Measurements from ENCODE around the gene FAM24B. TPM values are rescaled to one million over a fixed set of nuclear protein-coding genes. Genes with fewer than 3 reads are reported as not detected.
"Not testable (repeated sequence)": the region's sequence is repeated elsewhere in the genome, so short reads cannot be mapped to it uniquely, and the experiment has no call there.

The FAM24B gene
- total and polyA plus RNA-seq, 4 donors = 2.6 to 8.5 (median 5.4) TPM

GRCh38 chr10:122861711-122862161, 17.6 kb downstream of the FAM24B start:
- WGBS (ENCODE audit: insufficient coverage) = 87% methylated on average over 1 of the region's 1 CpG
- DNase-seq (ENCODE audit: low read depth in 4 of 6, low spot score in 6 of 6) = no peak
- H3K27me3 ChIP-seq (ENCODE audit: control insufficient read depth, insufficient read depth, low read length) = no peaks in the 10 kb centered on the region
- H3K9me3 ChIP-seq (ENCODE audit: control insufficient read depth, insufficient read depth, low read length) = no peaks in the 10 kb centered on the region
- no peaks in the 10 kb centered on the region for H3K36me3 ChIP-seq (ENCODE audit: control insufficient read depth, insufficient read depth, low read length)
- no peaks in the 10 kb centered on the region for H3K4me1 ChIP-seq (ENCODE audit: control insufficient read depth, insufficient read depth, low read length)
- H3K27ac ChIP-seq (ENCODE audit: low read depth, low read length) = no peak overlapping the region
- no peak overlapping the region for H3K4me3 ChIP-seq (ENCODE audit: low read depth, low read length)

- Histone ChIP-seq H3K4me3 (ENCODE audit: low read depth, low read length) (no peak overlapping the region), H3K36me3 (ENCODE audit: control insufficient read depth, insufficient read depth, low read length) (no peaks in the 10 kb centered on the region), H3K9me3 (ENCODE audit: control insufficient read depth, insufficient read depth, low read length) (no peaks in the 10 kb centered on the region), H3K27me3 (ENCODE audit: control insufficient read depth, insufficient read depth, low read length) (no peaks in the 10 kb centered on the region), H3K27ac (ENCODE audit: low read depth, low read length) (no peak overlapping the region), H3K4me1 (ENCODE audit: control insufficient read depth, insufficient read depth, low read length) (no peaks in the 10 kb centered on the region)
- WGBS (ENCODE audit: insufficient coverage) = no CpG with 5 or more reads among the region's 1 CpG
- DNase-seq (ENCODE audit: low read depth in 4 of 6, low spot score in 6 of 6) = no peak
These were observed 19.9 kb downstream of the FAM24B start for GRCh38 chr10:122859527-122859926.

GRCh38 chr10:122858042-122858441, 21.3 kb downstream of the FAM24B start:
- no CpG with 5 or more reads among the region's 5 CpGs for WGBS (ENCODE audit: insufficient coverage)
- not testable (repeated sequence) for H3K27me3 ChIP-seq (ENCODE audit: control insufficient read depth, insufficient read depth, low read length); H3K36me3 ChIP-seq (ENCODE audit: control insufficient read depth, insufficient read depth, low read length); H3K4me1 ChIP-seq (ENCODE audit: control insufficient read depth, insufficient read depth, low read length); DNase-seq (ENCODE audit: low read depth in 4 of 6, low spot score in 6 of 6); H3K9me3 ChIP-seq (ENCODE audit: control insufficient read depth, insufficient read depth, low read length); H3K27ac ChIP-seq (ENCODE audit: low read depth, low read length); H3K4me3 ChIP-seq (ENCODE audit: low read depth, low read length)

GRCh38 chr10:122856902-122857301, 22.5 kb downstream of the FAM24B start:
- Histone ChIP-seq H3K36me3 (ENCODE audit: control insufficient read depth, insufficient read depth, low read length) (no peaks in the 10 kb centered on the region), H3K27me3 (ENCODE audit: control insufficient read depth, insufficient read depth, low read length) (no peaks in the 10 kb centered on the region), H3K27ac (ENCODE audit: low read depth, low read length) (no peak overlapping the region), H3K9me3 (ENCODE audit: control insufficient read depth, insufficient read depth, low read length) (no peaks in the 10 kb centered on the region), H3K4me1 (ENCODE audit: control insufficient read depth, insufficient read depth, low read length) (no peaks in the 10 kb centered on the region), H3K4me3 (ENCODE audit: low read depth, low read length) (no peak overlapping the region)
- DNase-seq (ENCODE audit: low read depth in 4 of 6, low spot score in 6 of 6) = no peak
- no CpG with 5 or more reads among the region's 1 CpG for WGBS (ENCODE audit: insufficient coverage)

GRCh38 chr10:122855745-122856144, 23.6 kb downstream of the FAM24B start:
- Histone ChIP-seq H3K27ac (ENCODE audit: low read depth, low read length) (no peak overlapping the region), H3K36me3 (ENCODE audit: control insufficient read depth, insufficient read depth, low read length) (no peaks in the 10 kb centered on the region)
- WGBS (ENCODE audit: insufficient coverage) = 47% methylated on average over 3 of the region's 3 CpGs

GRCh38 chr10:122854648-122855047, 24.7 kb downstream of the FAM24B start:
- no peaks in the 10 kb centered on the region for H3K36me3 ChIP-seq (ENCODE audit: control insufficient read depth, insufficient read depth, low read length)
- no peaks in the 10 kb centered on the region for H3K27me3 ChIP-seq (ENCODE audit: control insufficient read depth, insufficient read depth, low read length)
- no peaks in the 10 kb centered on the region for H3K9me3 ChIP-seq (ENCODE audit: control insufficient read depth, insufficient read depth, low read length)
- H3K4me1 ChIP-seq (ENCODE audit: control insufficient read depth, insufficient read depth, low read length) = no peaks in the 10 kb centered on the region
- DNase-seq (ENCODE audit: low read depth in 4 of 6, low spot score in 6 of 6) = no peak
- WGBS (ENCODE audit: insufficient coverage) = 96% methylated on average over 3 of the region's 5 CpGs
- no peak overlapping the region for H3K27ac ChIP-seq (ENCODE audit: low read depth, low read length)
- no peak overlapping the region for H3K4me3 ChIP-seq (ENCODE audit: low read depth, low read length)

More at GRCh38 chr10:122855745-122856144, 23.6 kb downstream of the FAM24B start:
- no peaks in the 10 kb centered on the region for H3K9me3 ChIP-seq (ENCODE audit: control insufficient read depth, insufficient read depth, low read length)
- H3K27me3 ChIP-seq (ENCODE audit: control insufficient read depth, insufficient read depth, low read length) = no peaks in the 10 kb centered on the region
- H3K4me1 ChIP-seq (ENCODE audit: control insufficient read depth, insufficient read depth, low read length) = no peaks in the 10 kb centered on the region
- no peak for DNase-seq (ENCODE audit: low read depth in 4 of 6, low spot score in 6 of 6)
- no peak overlapping the region for H3K4me3 ChIP-seq (ENCODE audit: low read depth, low read length)

- H3K36me3 ChIP-seq (ENCODE audit: control insufficient read depth, insufficient read depth, low read length) = no peaks in the 10 kb centered on the region
- no peaks in the 10 kb centered on the region for H3K4me1 ChIP-seq (ENCODE audit: control insufficient read depth, insufficient read depth, low read length)
- H3K27ac ChIP-seq (ENCODE audit: low read depth, low read length) = no peak overlapping the region
- H3K9me3 ChIP-seq (ENCODE audit: control insufficient read depth, insufficient read depth, low read length) = no peaks in the 10 kb centered on the region
- 100% methylated on average over 1 of the region's 1 CpG for WGBS (ENCODE audit: insufficient coverage)
- no peak for DNase-seq (ENCODE audit: low read depth in 4 of 6, low spot score in 6 of 6)
- H3K4me3 ChIP-seq (ENCODE audit: low read depth, low read length) = no peak overlapping the region
- H3K27me3 ChIP-seq (ENCODE audit: control insufficient read depth, insufficient read depth, low read length) = no peaks in the 10 kb centered on the region
These were observed 25.6 kb downstream of the FAM24B start for GRCh38 chr10:122853665-122854313.

GRCh38 chr10:122852261-122852660, 27.1 kb downstream of the FAM24B start:
- Histone ChIP-seq H3K36me3 (ENCODE audit: control insufficient read depth, insufficient read depth, low read length) (peaks cover 5% of the 10 kb centered on the region), H3K27ac (ENCODE audit: low read depth, low read length) (no peak overlapping the region), H3K27me3 (ENCODE audit: control insufficient read depth, insufficient read depth, low read length) (no peaks in the 10 kb centered on the region), H3K9me3 (ENCODE audit: control insufficient read depth, insufficient read depth, low read length) (no peaks in the 10 kb centered on the region), H3K4me1 (ENCODE audit: control insufficient read depth, insufficient read depth, low read length) (no peaks in the 10 kb centered on the region), H3K4me3 (ENCODE audit: low read depth, low read length) (no peak overlapping the region)
- WGBS (ENCODE audit: insufficient coverage) = no CpG with 5 or more reads among the region's 2 CpGs
- no peak for DNase-seq (ENCODE audit: low read depth in 4 of 6, low spot score in 6 of 6)

- no peaks in the 10 kb centered on the region for H3K4me1 ChIP-seq (ENCODE audit: control insufficient read depth, insufficient read depth, low read length)
- H3K36me3 ChIP-seq (ENCODE audit: control insufficient read depth, insufficient read depth, low read length) = peaks cover 5% of the 10 kb centered on the region
- no peaks in the 10 kb centered on the region for H3K27me3 ChIP-seq (ENCODE audit: control insufficient read depth, insufficient read depth, low read length)
- H3K4me3 ChIP-seq (ENCODE audit: low read depth, low read length) = no peak overlapping the region
- no peak overlapping the region for H3K27ac ChIP-seq (ENCODE audit: low read depth, low read length)
- no peaks in the 10 kb centered on the region for H3K9me3 ChIP-seq (ENCODE audit: control insufficient read depth, insufficient read depth, low read length)
- DNase-seq (ENCODE audit: low read depth in 4 of 6, low spot score in 6 of 6) = peak in 1 of 6 donors; percentile 2
- 100% methylated on average over 3 of the region's 5 CpGs for WGBS (ENCODE audit: insufficient coverage)
These were observed 28.4 kb downstream of the FAM24B start for GRCh38 chr10:122850705-122851640.
